KMS-11 (cell line): ENCODE results near the gene GPHA2.

Experiments
- H2AFZ ChIP-seq: fragments of 200-600 bp; sonication (generic); 2 replicates; pipeline ENCODE4 v1.6.1; 2016; ENCODE audit warnings: antibody characterized with exemption, mixed run types, low read depth
- H3K27ac ChIP-seq: fragments of 200-600 bp; sonication (generic); 2 replicates; pipeline ENCODE4 v1.6.1; 2016; ENCODE audit warnings: mild to moderate bottlenecking, mixed run types
- H3K27me3 ChIP-seq: fragments of 200-600 bp; sonication (generic); 2 replicates; pipeline ENCODE4 v1.6.1; 2017; ENCODE audit warnings: mild to moderate bottlenecking, low read depth, mixed run types, moderate library complexity; ENCODE audit not compliant: insufficient read depth
- H3K36me3 ChIP-seq: fragments of 200-600 bp; sonication (generic); 2 replicates; pipeline ENCODE4 v1.6.1; 2017; ENCODE audit warnings: mild to moderate bottlenecking, mixed run types; ENCODE audit not compliant: insufficient read depth
- H3K4me1 ChIP-seq: fragments of 200-600 bp; sonication (generic); 2 replicates; pipeline ENCODE4 v1.6.1; 2016; ENCODE audit warnings: mild to moderate bottlenecking, low read depth, mixed run types; ENCODE audit not compliant: poor library complexity, severe bottlenecking
- H3K4me2 ChIP-seq: fragments of 200-600 bp; sonication (generic); 2 replicates; pipeline ENCODE4 v1.7.0; 2016; ENCODE audit warnings: mild to moderate bottlenecking, mixed run types
- H3K4me3 ChIP-seq: fragments of 200-600 bp; sonication (generic); IDR thresholded peaks from 2 replicates; pipeline ENCODE4 v1.6.1; 2017; ENCODE audit warnings: low read depth, low read length, mixed read lengths; ENCODE audit not compliant: insufficient read depth
- H3K79me2 ChIP-seq: fragments of 200-600 bp; sonication (generic); 2 replicates; pipeline ENCODE4 v1.6.1; 2016; ENCODE audit warnings: low read depth, mixed run types; ENCODE audit not compliant: insufficient read depth
- H3K9ac ChIP-seq: fragments of 200-600 bp; sonication (generic); 2 replicates; pipeline ENCODE4 v1.6.1; 2016; ENCODE audit warnings: mild to moderate bottlenecking, mixed run types
- H4K20me1 ChIP-seq: fragments of 200-600 bp; sonication (generic); 2 replicates; pipeline ENCODE4 v1.6.1; 2016; ENCODE audit warnings: mild to moderate bottlenecking, mixed run types; ENCODE audit not compliant: insufficient read depth
- CTCF ChIP-seq: fragments of 200-600 bp; sonication (generic); conservative IDR thresholded peaks from 2 replicates; pipeline ENCODE4 v1.6.1; 2017; ENCODE audit warnings: low read depth, mild to moderate bottlenecking, antibody characterized with exemption, low read length, moderate library complexity, mixed read lengths

Gene GPHA2

GRCh38 chr11:64894812-64895452, 40.8 kb downstream of the GPHA2 start:
- H2AFZ ChIP-seq, result no peak overlapping the region
- H3K27me3 ChIP-seq, result no peaks in the 10 kb centered on the region
- no peak overlapping the region for H3K9ac ChIP-seq
- H3K36me3 ChIP-seq, result no peaks in the 10 kb centered on the region
- no peak overlapping the region for H3K4me2 ChIP-seq
- peaks cover 5% of the 10 kb centered on the region for H3K4me1 ChIP-seq
- no peaks in the 10 kb centered on the region for H4K20me1 ChIP-seq
- no peak overlapping the region for H3K4me3 ChIP-seq
- H3K27ac ChIP-seq, result no peak overlapping the region
- TF ChIP-seq CTCF, result no peak
- no peaks in the 10 kb centered on the region for H3K79me2 ChIP-seq

GRCh38 chr11:64894070-64894811, 41.5 kb downstream of the GPHA2 start:
- no peaks in the 10 kb centered on the region for H3K79me2 ChIP-seq
- H3K4me3 ChIP-seq, result no peak overlapping the region
- no peak overlapping the region for H3K9ac ChIP-seq
- H3K27ac ChIP-seq, result no peak overlapping the region
- H3K4me2 ChIP-seq, result no peak overlapping the region
- peaks cover 5% of the 10 kb centered on the region for H3K4me1 ChIP-seq
- TF ChIP-seq CTCF, result peak; percentile 85
- H3K27me3 ChIP-seq, result no peaks in the 10 kb centered on the region
- no peak overlapping the region for H2AFZ ChIP-seq
- no peaks in the 10 kb centered on the region for H4K20me1 ChIP-seq
- H3K36me3 ChIP-seq, result no peaks in the 10 kb centered on the region

- Histone ChIP-seq H3K4me2 (no peak overlapping the region), H3K4me1 (peaks cover 5% of the 10 kb centered on the region), H3K27ac (no peak overlapping the region), H3K4me3 (no peak overlapping the region), H3K36me3 (no peaks in the 10 kb centered on the region), H3K9ac (no peak overlapping the region), H4K20me1 (no peaks in the 10 kb centered on the region), H2AFZ (no peak overlapping the region), H3K27me3 (no peaks in the 10 kb centered on the region), H3K79me2 (no peaks in the 10 kb centered on the region)
- no peak for TF ChIP-seq CTCF
Measured at GRCh38 chr11:64893194-64894069, 42.3 kb downstream of the GPHA2 start.

GRCh38 chr11:64892838-64893193, 42.9 kb downstream of the GPHA2 start:
- Histone ChIP-seq H3K4me2 (no peak overlapping the region), H3K27me3 (no peaks in the 10 kb centered on the region), H3K9ac (no peak overlapping the region), H4K20me1 (no peaks in the 10 kb centered on the region), H3K4me1 (peaks cover 10% of the 10 kb centered on the region), H3K36me3 (no peaks in the 10 kb centered on the region), H3K4me3 (no peak overlapping the region), H3K79me2 (no peaks in the 10 kb centered on the region), H2AFZ (no peak overlapping the region), H3K27ac (no peak overlapping the region)
- TF ChIP-seq CTCF, result no peak
